Amygdala (tissue), 56 donors: ENCODE measurements around the gene TBC1D3B.
A peak's percentile ranks its signal among the peaks of the same experiment; 100 is the strongest.
"Not testable (repeated sequence)": the region's sequence is repeated elsewhere in the genome, so short reads cannot be mapped to it uniquely, and the experiment has no call there.

ENCODE experiments used
- DNase-seq, 56 donors: peaks; one replicate each; lab custom pipeline; 2025; lab: John Stamatoyannopoulos, UW

TBC1D3B gene

GRCh38 chr17:36182176-36183000 lies 6.0 kb upstream of the TBC1D3B start:
- DNase-seq: peak in 2 of 56 donors; percentile 21 to 59

GRCh38 chr17:36181446-36182175 lies 5.2 kb upstream of the TBC1D3B start:
- DNase-seq: not testable (repeated sequence)

GRCh38 chr17:36168836-36169235 lies 7.6 kb downstream of the TBC1D3B start:
- DNase-seq: not testable (repeated sequence)

GRCh38 chr17:36153895-36154610 lies 22.4 kb downstream of the TBC1D3B start:
- DNase-seq: no peak

- DNase-seq: no peak
These were observed 23.8 kb downstream of the TBC1D3B start for GRCh38 chr17:36152639-36153120.

- no peak for DNase-seq
These were observed 24.4 kb downstream of the TBC1D3B start for GRCh38 chr17:36151891-36152638.

- DNase-seq: peak in 1 of 56 donors; percentile 3
These were observed 27.1 kb downstream of the TBC1D3B start for GRCh38 chr17:36149296-36149820.

GRCh38 chr17:36148559-36149295 lies 27.7 kb downstream of the TBC1D3B start:
- peak in 35 of 56 donors; percentile 0 to 69 (median 17) for DNase-seq

- DNase-seq: no peak
These were observed 28.8 kb downstream of the TBC1D3B start for GRCh38 chr17:36147601-36148000.

GRCh38 chr17:36144981-36145729 lies 31.3 kb downstream of the TBC1D3B start:
- no peak for DNase-seq

- DNase-seq: no peak
These were observed 32.4 kb downstream of the TBC1D3B start for GRCh38 chr17:36144014-36144413.

- DNase-seq: no peak
These were observed 33.6 kb downstream of the TBC1D3B start for GRCh38 chr17:36142806-36143205.

GRCh38 chr17:36142235-36142634 lies 34.2 kb downstream of the TBC1D3B start:
- no peak for DNase-seq

GRCh38 chr17:36136439-36136838 lies 40.0 kb downstream of the TBC1D3B start:
- no peak for DNase-seq

GRCh38 chr17:36136036-36136435 lies 40.4 kb downstream of the TBC1D3B start:
- DNase-seq: no peak

GRCh38 chr17:36135465-36135864 lies 41.0 kb downstream of the TBC1D3B start:
- no peak for DNase-seq

GRCh38 chr17:36133602-36134236 lies 42.7 kb downstream of the TBC1D3B start:
- DNase-seq: no peak

GRCh38 chr17:36132421-36132831 lies 44.0 kb downstream of the TBC1D3B start:
- DNase-seq: no peak
